DMS53 (cell line): ENCODE data around the gene DENND1A.

Experiments used
- DNase-seq: peaks from one replicate; lab custom pipeline; 2025; lab: John Stamatoyannopoulos, UW

DENND1A gene

GRCh38 chr9:123354806-123355508 lies 575.0 kb downstream of the DENND1A start:
- peak; percentile 66 for DNase-seq

GRCh38 chr9:123353984-123354591 lies 575.8 kb downstream of the DENND1A start:
- peak; percentile 80 for DNase-seq

GRCh38 chr9:123353041-123353440 lies 576.9 kb downstream of the DENND1A start:
- peak; percentile 32 for DNase-seq

- no peak for DNase-seq
Observed at GRCh38 chr9:123350590-123351310, 579.2 kb downstream of the DENND1A start.

GRCh38 chr9:123349691-123350480 lies 580.0 kb downstream of the DENND1A start:
- DNase-seq: peak; percentile 73

- DNase-seq: no peak
Observed at GRCh38 chr9:123349033-123349432, 580.9 kb downstream of the DENND1A start.

GRCh38 chr9:123348317-123348992 lies 581.5 kb downstream of the DENND1A start:
- DNase-seq: no peak

GRCh38 chr9:123347289-123348060 lies 582.5 kb downstream of the DENND1A start:
- DNase-seq: no peak

GRCh38 chr9:123346826-123347225 lies 583.1 kb downstream of the DENND1A start:
- DNase-seq: no peak

GRCh38 chr9:123346026-123346425 lies 583.9 kb downstream of the DENND1A start:
- peak; percentile 22 for DNase-seq

- DNase-seq: no peak
Observed at GRCh38 chr9:123345567-123345955, 584.4 kb downstream of the DENND1A start.

GRCh38 chr9:123344192-123344949 lies 585.6 kb downstream of the DENND1A start:
- no peak for DNase-seq

GRCh38 chr9:123343443-123344191 lies 586.3 kb downstream of the DENND1A start:
- no peak for DNase-seq

- no peak for DNase-seq
Observed at GRCh38 chr9:123342247-123342646, 587.7 kb downstream of the DENND1A start.

GRCh38 chr9:123341816-123342215 lies 588.1 kb downstream of the DENND1A start:
- DNase-seq: no peak

GRCh38 chr9:123339666-123340510 lies 590.0 kb downstream of the DENND1A start:
- peak; percentile 79 for DNase-seq

- peak; percentile 79 for DNase-seq
Observed at GRCh38 chr9:123338710-123339665, 590.9 kb downstream of the DENND1A start.
